Stimulated activated CD8-positive, alpha-beta memory T cell treated with anti-CD3 and anti-CD28 coated beads, Interleukin-4, amount 100 ng/mL, for 24 hours (primary cell): Measurements from ENCODE around the gene ALDH3B2.
A peak's percentile ranks its signal among the peaks of the same experiment; 100 is the strongest.
"Not testable (repeated sequence)": the region's sequence is repeated elsewhere in the genome, so short reads cannot be mapped to it uniquely, and the experiment has no call there.

ENCODE experiments used
- DNase-seq: peaks from one replicate; pipeline ENCODE4 v3.0.0-alpha.2; 2020; ENCODE audit warnings: low read depth

Gene ALDH3B2, protein sequence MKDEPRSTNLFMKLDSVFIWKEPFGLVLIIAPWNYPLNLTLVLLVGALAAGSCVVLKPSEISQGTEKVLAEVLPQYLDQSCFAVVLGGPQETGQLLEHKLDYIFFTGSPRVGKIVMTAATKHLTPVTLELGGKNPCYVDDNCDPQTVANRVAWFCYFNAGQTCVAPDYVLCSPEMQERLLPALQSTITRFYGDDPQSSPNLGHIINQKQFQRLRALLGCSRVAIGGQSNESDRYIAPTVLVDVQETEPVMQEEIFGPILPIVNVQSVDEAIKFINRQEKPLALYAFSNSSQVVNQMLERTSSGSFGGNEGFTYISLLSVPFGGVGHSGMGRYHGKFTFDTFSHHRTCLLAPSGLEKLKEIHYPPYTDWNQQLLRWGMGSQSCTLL

DNA sequence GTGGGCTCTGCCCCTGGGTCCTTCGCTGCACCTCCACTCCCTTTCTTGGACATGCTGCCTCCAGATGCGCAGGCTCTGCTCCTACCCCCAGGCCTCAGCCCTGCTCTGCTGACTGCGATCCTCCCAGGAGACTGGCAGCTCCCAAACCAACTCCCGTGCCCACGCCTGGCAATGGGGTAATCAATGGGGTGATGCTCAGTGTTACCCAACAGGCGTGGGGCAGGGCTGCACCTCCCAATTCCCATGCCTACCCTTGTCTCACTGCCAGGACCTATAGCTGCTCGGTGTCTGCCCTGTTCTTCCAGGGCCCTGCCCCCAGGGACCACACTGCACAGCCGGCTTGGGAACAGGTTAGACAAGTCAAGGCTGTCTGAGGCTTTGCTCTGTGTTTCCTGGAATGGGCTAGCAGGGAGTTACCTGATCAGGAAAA, at the start of gene ALDH3B2:
TSS of gene ALDH3B2 (minus strand) at position 182 of the 430 bp plus-strand sequence. CDS start 7,688 bp downstream, outside the sequence.
- no peak for DNase-seq

DNA sequence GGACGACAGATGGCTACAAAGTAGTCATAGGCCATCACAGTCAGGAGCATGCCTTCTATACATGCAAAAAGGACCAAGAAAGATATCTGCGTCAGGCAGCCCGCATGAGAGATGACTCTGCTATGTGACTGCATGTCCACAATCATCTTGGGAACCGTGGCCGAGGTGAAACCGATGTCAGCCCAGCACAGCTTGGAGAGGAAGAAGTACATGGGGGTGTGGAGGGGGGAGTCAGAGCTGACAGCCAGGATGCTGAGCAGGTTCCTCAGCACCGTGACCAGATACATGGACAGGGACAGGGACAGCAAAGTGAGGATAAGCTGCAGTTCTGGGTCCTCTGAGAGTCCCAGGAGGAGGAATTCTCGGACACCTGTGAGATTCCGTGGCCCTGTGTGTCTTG, 48.6 kb upstream of the ALDH3B2 start:
- not testable (repeated sequence) for DNase-seq

DNA sequence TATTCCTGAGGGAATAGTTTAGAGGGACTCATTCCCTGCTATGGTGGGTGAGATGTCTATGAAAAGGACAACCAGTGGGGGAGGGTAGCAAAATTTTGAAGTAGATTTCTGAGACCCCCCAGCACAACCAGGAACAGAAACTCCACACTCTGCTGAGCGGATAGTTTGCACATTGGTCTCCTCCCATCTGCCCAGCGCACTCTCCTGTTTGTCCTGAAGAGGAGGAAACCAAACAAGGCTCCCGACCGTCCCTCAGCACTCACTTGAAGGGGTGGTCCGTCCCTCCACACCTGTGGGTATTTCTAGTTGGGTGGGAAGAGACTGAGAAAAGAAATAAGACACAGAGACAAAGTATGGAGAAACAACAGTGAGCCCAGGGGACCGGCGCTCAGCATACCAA, 41.8 kb upstream of the ALDH3B2 start:
- DNase-seq: not testable (repeated sequence)

DNA sequence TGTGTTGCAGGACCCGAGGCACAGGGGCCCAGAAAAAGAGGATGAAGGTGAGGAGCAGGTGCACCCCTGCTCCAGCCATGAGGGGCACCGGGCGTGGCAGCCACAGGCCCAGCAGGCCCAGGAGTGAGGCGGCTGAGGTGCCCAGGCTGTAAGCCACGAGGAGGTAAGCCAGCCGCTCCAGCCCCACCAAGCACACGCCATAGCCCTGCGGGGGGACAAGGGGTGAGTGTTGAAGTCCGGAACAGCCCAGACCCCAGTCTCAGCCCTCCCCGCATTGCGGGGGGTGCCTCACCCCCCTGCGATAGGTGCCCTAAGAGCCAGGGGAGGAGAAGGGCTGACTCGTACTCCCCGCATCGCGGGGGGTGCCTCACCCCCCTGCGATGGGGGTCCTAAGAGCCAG, 41.4 kb upstream of the ALDH3B2 start:
- not testable (repeated sequence) for DNase-seq

DNA sequence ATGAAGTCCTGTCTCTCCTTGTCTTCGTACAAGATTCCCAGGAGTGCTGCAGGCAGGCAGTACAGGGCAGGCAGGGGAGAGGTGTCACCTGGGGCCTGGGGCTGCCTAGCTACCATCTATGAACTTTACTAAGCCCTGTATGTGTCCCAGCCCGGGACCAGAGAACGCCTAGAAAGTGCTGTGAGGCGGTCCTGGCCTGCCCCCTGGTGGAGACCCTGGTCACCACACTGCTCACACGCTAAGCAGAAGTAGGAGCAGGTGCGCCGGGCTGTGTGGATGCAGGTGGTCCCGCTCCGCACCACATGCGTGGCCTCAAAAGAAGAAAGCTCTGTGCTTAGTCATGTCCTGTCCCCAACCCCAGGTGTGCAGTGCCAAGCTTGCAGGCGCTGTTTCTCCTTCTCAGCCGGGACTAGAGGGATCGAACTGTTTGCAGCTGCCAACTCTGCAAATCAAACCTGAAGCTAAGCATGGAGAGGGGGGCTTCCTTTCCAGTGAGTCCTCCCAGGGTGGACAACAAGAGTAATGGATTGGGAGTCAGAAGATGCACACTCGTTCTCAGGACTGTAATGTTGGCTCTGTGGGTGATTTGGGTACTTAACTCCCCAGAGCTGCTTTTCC, 39.6 kb upstream of the ALDH3B2 start:
- peak; percentile 35 for DNase-seq

DNA sequence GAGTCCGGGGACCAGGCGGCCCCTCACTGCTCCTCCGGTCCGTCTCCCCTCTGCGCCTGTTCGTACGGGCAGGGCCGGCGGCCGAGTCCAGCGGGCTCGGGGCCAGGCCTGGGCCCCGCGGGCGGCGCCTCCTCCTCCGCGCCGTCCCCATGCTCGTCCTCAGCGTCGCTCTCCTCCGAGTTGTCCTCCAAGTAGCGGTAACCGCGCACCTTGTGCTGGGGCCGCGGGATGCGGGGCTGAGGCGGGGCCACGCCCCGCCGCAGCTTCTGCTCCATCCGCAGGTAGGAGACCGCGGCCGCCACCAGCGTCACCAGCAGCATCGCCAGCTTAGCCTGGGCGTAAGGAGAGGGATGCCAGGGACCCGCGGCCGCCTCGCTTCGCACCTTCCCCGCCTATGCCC, 37.3 kb upstream of the ALDH3B2 start:
- not testable (repeated sequence) for DNase-seq

DNA sequence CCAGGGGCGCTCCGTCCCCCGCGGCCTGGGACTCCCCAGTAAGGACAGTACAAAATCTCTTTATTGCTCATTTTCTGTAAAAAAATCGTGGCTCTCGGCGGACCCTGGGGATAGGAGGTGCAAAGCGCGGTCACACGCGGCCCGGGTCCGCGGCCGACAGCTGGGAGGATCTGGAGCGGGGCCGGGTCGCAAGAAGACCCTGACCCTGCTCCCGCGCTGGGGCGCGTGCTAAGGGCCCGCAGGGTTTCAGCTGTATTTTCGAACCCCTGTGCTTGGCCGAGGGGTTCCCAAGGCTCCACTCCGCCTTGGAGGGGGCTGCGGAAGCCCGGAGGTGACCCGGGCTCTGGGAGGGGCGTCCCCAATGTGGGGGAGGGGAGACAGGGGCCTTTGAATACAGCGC, 36.8 kb upstream of the ALDH3B2 start:
- not testable (repeated sequence) for DNase-seq

DNA sequence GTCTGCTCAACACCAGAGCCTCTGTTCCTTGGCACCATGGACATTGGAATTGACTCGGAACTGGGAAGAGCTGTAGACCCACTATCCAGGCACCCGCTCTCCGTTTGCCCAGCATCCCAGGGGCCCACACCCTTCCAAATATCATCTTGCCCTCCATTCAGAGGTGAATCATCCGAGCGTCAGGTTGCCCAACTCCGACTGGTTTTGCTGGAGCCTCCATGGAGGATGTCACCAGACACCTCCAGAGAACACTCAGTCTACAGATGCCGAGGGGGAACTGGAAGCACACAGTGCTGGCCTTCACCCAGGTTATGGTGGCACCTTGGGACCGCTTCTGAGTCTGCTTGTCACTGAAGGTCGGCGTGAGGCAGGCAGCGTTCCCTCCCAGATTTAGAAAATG, 35.4 kb upstream of the ALDH3B2 start:
- DNase-seq: not testable (repeated sequence)

DNA sequence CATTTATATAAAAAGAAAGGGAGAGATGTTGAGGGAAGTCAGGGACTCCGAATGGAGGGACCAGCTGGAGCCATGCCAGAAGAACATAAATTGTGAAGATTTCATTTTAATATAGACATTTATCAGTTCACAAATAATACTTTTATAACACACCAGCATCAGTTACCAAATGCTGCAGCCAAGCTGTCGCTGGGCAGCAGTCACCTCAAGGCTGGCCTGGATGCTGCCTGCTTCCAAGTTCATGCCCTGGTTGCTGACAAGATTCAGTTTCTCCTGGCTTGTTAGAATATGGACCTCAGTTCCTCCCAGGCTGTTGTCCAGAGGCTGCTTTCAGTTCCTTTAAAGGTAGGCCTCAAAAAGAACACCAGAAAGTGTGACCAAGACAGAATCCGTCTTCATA, 30.8 kb upstream of the ALDH3B2 start:
- DNase-seq: no peak

DNA sequence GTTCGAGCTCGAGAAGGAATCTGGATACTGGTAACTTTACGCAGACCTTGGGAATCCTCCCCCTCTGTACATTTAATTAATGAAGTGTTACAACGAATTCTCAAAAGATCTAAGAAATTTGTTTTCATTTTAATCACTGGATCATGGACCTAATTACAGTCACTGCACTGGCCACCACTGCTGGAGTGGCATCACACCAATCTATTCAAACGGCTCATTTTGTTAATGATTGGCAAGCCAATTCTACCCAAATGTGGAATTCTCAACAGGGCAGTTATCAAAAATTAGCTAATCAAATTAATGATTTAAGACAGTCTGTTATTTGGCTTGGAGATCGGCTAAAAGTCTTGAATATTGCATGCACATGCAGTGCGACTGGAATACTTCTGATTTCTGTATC, 30.1 kb upstream of the ALDH3B2 start:
- no peak for DNase-seq

DNA sequence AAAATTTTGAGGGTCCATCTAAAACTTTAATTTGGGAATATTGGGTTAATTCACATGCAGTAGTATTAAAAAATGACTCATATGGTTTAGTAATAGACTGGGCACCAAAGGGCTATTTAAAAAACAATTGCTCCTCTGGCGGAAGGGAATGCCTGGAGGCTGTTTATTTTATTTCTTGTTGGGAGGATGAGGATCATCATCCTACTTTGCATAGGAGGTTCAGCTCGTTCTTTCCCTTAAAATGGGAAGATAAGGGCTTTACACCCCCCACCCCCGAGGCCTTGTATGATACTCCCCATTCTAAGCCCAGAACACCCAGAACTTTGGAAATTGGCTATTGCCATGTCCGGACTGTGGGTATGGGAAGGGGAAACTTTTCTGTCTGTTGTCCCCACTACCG, 29.3 kb upstream of the ALDH3B2 start:
- not testable (repeated sequence) for DNase-seq

DNA sequence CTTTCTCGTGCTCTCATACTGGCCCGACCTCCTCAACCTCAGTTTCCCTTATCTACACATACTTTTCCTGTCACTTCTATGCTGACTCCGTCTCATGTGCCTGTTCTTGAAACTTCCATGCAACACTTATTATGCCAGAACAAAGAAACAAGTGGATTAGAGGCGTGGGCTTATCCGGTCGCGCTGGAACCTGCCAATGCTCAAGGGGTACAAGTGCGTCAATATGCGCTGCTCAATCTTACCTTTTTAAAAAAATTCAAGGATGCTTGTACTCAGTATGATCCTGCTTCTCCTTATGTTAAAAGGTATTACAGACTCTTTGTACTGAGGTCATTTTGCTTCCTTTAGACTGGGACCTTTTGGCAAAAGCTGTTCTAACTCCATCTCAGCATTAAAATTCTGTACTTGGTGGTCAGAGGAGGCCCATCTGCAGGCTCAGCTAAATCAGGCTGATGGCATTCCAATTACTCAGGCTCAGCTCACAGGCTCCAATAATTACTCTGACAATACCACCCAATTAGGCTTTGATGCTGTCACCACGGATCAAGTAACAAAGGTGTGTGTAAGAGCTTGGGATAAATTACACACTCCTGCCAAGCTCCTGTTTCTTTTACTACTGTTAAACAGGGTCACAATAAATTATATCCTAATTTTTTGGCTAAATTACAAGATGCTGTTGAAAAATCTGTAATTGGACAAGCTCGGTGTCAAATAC, 26.3 kb upstream of the ALDH3B2 start:
- DNase-seq: no peak

DNA sequence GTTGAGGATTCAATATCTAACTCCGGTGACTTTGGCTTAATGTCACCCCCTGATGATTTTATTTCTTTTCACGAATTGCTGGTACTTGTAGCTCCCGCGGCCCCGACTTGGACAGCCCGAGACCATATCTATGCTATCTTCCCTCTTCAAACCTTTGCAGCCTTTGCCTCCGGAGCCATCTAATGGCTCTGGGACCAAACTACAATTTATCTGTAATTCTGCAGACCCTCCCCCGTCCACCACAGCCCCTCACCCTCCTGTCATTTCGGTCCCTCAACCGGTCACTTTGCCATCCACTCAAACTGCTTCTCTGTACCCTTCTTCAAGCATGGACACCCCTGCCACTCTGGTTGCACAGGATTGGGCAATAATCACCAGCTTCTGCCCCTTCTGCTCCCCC, 25.7 kb upstream of the ALDH3B2 start:
- DNase-seq: no peak

DNA sequence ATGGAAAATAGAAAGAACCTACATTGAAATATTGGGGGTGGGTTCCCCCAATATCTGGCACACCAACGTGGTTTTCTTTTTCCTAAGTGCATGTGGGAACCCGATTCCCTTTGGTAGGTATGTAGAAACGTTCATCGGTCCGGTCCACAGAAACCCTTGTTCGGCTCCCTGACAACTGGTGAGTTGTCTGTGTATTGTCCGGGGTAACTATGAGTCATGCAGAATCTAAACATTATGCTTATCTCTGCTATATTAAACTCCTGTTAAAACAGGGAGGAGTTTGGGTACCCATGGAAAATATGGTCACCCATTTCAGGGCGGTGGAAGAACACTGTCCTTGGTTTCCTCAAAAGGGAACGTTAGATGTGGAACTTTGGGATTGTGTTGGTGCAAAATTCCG, 25.1 kb upstream of the ALDH3B2 start:
- DNase-seq: no peak

DNA sequence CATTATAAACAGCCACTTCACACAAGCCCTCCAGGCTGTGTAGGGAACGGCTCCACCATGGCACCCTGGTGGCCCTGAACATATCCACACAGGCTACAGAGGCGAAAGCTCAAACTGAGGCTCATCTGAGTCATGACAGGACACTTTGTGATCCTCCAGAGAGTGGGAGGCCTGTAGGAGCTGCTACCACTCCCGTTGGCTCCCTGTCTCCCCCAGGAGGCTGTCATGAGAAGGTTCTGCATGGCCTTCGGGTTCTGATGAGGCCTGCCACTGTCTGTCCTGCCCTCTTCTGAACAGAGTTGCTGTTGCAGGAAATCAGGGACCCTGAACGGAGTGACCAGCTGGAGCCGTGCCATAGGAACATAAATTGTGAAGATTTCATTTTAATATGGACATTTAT, 23.8 kb upstream of the ALDH3B2 start:
- DNase-seq: no peak

DNA sequence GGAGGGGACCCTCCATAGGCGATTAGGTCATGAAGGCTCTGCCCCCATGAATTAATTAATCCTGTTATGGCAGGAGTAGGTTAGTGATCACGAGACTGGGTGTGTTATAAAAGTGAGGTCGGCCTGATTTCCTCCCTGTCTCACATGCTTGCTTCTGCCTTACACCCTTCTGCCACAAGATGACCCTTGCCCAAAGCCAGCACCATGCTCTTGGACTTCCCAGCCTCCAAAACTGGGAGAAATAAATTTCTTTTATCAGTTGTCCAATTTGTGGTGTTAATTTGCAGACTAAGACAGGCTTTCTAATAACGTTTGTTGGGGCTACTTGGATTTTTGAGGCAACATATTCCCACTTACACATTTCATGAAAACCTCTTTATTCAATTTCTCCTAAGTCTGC, 23.4 kb upstream of the ALDH3B2 start:
- no peak for DNase-seq

DNA sequence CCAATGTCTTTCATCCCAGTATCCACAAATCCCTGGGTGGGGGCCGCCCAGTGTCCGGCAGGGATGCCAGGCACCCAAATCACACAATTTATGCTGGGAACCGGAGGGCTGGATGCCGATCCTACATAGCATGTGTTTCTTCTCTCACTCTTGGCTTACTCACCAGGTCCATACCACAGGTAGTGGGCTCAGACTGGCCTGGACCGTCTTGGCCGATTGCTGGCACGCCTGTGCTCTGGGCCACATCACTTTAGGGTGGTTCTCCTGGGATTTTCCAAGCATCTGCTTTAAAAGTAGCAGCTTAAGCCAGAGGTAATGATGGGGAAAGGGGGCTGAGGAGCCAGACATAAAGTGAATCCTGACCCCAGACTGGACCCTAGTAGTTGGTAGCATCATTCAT, 22.6 kb upstream of the ALDH3B2 start:
- DNase-seq: no peak

DNA sequence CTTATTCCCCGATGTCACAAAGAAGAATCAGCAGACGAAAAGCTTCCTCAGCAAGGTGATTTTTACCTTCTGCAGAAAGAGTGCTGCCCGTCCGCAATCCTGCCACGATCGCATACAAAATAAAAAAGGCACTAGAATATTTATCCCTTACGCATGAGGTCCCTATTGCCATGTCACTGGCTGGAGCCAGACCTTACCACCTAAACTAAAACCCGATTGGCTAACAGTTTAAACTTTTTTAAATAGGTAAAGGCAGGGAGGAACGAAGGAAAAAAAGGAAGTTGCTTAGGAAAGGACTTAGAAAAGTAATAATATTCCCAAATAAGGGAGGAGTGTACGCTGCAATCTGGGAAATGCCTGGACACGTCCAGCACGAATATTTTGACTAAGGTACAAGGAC, 21.2 kb upstream of the ALDH3B2 start:
- no peak for DNase-seq

DNA sequence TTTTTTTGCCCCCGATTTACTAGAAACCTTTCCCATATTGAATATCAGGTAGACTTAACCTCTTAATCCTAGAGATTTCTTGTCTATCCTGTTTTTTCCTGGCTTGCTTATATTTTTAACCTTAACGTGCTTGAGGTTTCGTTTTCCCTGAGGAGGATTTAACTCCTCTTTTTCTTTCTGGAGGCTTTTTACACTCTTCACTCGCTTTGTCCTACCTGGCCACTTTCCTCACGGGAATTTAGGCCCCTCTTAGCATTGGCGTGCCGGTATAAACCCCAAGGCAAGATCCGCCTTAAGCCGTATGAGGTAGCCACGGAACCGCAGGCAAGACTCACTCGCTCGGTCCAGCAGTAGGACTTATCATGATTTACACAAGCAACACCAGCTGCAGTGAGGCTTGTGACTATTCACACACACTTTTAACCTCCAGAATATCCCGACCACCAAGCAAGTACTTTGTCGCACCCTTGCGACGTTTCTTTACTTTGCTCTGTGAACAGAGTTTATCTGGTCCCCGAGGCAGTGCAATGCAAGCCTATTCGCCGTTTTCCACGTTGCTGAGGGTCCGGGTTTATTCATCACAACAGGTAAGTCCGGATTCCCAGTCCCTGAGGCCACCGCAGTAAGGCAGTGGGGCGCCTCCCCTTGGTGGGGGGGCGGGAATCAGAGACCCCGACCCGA, 20.6 kb upstream of the ALDH3B2 start:
- DNase-seq: no peak

DNA sequence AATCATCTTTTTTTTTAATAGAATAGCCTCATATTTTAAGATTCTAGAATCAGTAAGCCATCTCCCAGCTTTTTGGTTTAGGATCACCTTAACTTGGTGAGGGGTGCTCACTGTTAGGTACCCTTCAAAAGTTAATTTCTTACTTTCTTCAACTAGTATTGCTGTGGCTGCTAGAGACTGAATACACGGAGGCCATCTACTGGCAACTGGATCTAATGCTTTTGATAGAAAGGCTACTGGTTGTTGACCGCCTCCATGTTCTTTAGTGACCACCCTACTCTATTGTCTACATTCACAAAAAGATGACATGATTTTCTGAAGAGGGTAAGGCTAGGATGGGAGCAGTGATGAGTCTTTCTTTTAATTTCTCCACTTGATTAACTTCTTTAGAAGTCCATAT, 16.7 kb upstream of the ALDH3B2 start:
- DNase-seq: no peak

DNA sequence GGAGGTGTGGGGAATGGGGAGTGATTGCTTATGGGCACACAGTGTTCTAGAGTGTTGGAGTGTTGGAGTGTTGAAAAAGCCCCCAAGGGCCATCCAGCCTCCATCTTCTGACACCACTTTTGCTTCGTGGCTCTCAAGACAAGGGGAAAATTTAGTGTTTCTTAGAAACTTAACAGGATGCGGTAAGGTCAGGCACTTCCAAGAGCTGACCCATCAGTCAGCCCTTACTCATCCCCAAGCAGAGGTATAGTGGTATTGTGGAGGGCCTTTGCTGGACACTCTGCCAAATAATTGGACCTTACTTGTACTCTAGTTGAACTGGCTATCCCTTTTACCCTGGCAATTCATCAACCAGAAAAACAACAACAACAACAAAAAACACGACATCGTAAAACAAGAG, 14.8 kb upstream of the ALDH3B2 start:
- DNase-seq: no peak

DNA sequence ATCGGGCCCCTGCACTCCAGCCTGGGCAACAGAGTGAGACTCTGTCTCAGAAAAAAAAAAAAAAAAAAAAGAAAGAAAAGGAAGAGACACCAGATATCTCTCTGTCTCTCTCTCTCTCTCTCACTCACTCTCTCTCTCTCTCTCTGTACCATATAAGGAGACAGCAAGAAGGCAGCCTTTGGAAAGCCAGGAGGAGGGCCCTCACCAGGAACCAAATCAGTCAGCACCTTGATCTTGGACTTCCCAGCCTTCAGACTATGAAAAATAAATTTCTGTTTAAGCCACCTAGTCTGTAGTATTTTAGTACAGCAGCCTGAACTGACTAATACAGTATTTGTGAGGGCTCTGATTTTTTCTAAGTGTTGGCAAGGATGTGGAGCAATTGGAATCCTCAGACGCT, 13.6 kb upstream of the ALDH3B2 start:
- DNase-seq: no peak
